ENCODE results near the gene GGT7. TPM values are rescaled to one million over a fixed set of nuclear protein-coding genes. Genes with fewer than 3 reads are reported as not detected.

Gene GGT7
- total and polyA plus RNA-seq, 2 of the 4 experiments (the other 2 are of a cell fraction), result 3.4 to 25.9 TPM

- Histone ChIP-seq H3K4me1 (ENCODE audit: control insufficient read depth, insufficient read depth, low read length) (no peaks in the 10 kb centered on the region), H3K79me1 (ENCODE audit: low read depth in 1 of 2, low read length in 2 of 2) (peaks cover 6% of the 10 kb centered on the region in 2 experiments; a peak in 2 of 4 replicates), H3K14ac (replicated peaks; ENCODE audit: low read depth, low read length) (no peak overlapping the region), H2AFZ (replicated peaks; ENCODE audit: low read length, poor library complexity) (no peak overlapping the region), H4K8ac (ENCODE audit: low read depth in 2 of 2, low read length in 2 of 2) (no peak overlapping the region), H4K91ac (ENCODE audit: insufficient read depth, low read depth, low read length) (no peak overlapping the region), H3K27me3 (ENCODE audit: control insufficient read depth, insufficient read depth, low read length) (no peaks in the 10 kb centered on the region), H3K56ac (ENCODE audit: extremely low read depth, insufficient read depth, low read length) (no peak overlapping the region), H3K4ac (ENCODE audit: low read depth, low read length) (no peak overlapping the region), H2AK9ac (replicated peaks; ENCODE audit: low read depth, low read length, poor library complexity) (no peak overlapping the region), H3K23ac (ENCODE audit: low read depth, low read length) (no peak overlapping the region), H3K36me3 (ENCODE audit: control insufficient read depth, insufficient read depth, low read length) (peaks cover 20% of the 10 kb centered on the region), H2AK5ac (ENCODE audit: low read depth, low read length) (no peak overlapping the region), H3K18ac (ENCODE audit: low read depth, low read length) (no peak overlapping the region), H3K9ac (ENCODE audit: low read depth, low read length) (no peak overlapping the region), H4K5ac (ENCODE audit: low read depth, low read length) (no peak overlapping the region), H3K4me2 (ENCODE audit: low read depth, low read length) (no peak overlapping the region), H2BK120ac (ENCODE audit: low read depth, low read length) (no peak overlapping the region), H2BK20ac (ENCODE audit: low read depth, low read length) (no peak overlapping the region), H3K4me3 (ENCODE audit: insufficient read depth, low read depth, low read length) (no peak overlapping the region), H3K9me1 (ENCODE audit: insufficient read depth, low read length) (peaks cover 11% of the 10 kb centered on the region), H2BK15ac (ENCODE audit: low read depth, low read length) (no peak overlapping the region), H2BK5ac (ENCODE audit: low read depth, low read length, poor library complexity, severe bottlenecking) (no peak overlapping the region), H3K27ac (ENCODE audit: insufficient read depth, low read length) (no peak overlapping the region), H3K9me3 (ENCODE audit: control insufficient read depth, insufficient read depth, low read length) (no peaks in the 10 kb centered on the region), H4K20me1 (ENCODE audit: insufficient read depth, low read length) (no peaks in the 10 kb centered on the region)
- DNase-seq (no peak), ATAC-seq (ENCODE audit: low read depth) (no peak)
- intact Hi-C loops (cut with micrococcal nuclease) (no loop called here), in situ Hi-C loops (cut with MboI; ENCODE audit: low sequenced_read_pairs) (no loop called here), dilution Hi-C loops (cut with HindIII; ENCODE audit: low sequenced_read_pairs, unreplicated experiment) (no loop called here)
- ChIA-PET CTCF (interaction anchor here (0.7 kb wide), 1 partner anchor 12 kb away, joined by 3 read pairs; no protein-coding TSS in a partner anchor), POLR2A (ENCODE audit: unreplicated experiment) (no interaction called here)
- BruUV-seq (replicated peaks), result no TSS peak
- TF ChIP-seq USF2 (IDR thresholded peaks at IDR 0.05; ENCODE audit: low read depth, low read length), result no peak
- TF ChIP-seq NFE2L2 (IDR thresholded peaks at IDR 0.05; ENCODE audit: low read depth, low read length), result no peak
- TF ChIP-seq FOS (IDR thresholded peaks at IDR 0.05; ENCODE audit: low read depth, low read length), result no peak
- no peak for TF ChIP-seq CTCF (conservative IDR thresholded peaks at IDR 0.05; ENCODE audit: low read depth, low read length)
- TF ChIP-seq RCOR1 (IDR thresholded peaks at IDR 0.05; ENCODE audit: insufficient replicate concordance, low read length), result no peak
- no peak for TF ChIP-seq MAZ (IDR thresholded peaks at IDR 0.05; ENCODE audit: borderline replicate concordance, low read depth, low read length)
- TF ChIP-seq MXI1 (IDR thresholded peaks at IDR 0.05; ENCODE audit: borderline replicate concordance, low read depth, low read length), result no peak
- TF ChIP-seq BHLHE40 (IDR thresholded peaks at IDR 0.05; ENCODE audit: low read depth, low read length), result no peak
- no CpG with 5 or more reads among the region's 4 CpGs for WGBS, 2 experiments (ENCODE audit: extremely low coverage in 2 of 2, insufficient read length in 1 of 2)
Observed at GRCh38 chr20:34915749-34916455, 43.2 kb upstream of the GGT7 start.
